Endothelial cell of umbilical vein (primary cell): ENCODE data around the gene MARK3. TPM values are rescaled to one million over a fixed set of nuclear protein-coding genes. Genes with fewer than 3 reads are reported as not detected.

ENCODE experiments used
- BruUV-seq: library from RNA; stranded (reverse); fragments of 400-500 nt; replicated peaks from 2 replicates; lab custom pipeline; 2021; lab: Mats Ljungman, UMichigan
- CTCF ChIA-PET: fragments of 300-600, 350-600 bp; sonication (Branson Sonifier 250); formaldehyde crosslinking; loops from one replicate; lab custom pipeline; 2021; ENCODE audit warnings: antibody characterized with exemption, inconsistent platforms; lab: Charles Lee
- POLR2A ChIA-PET: fragments of 300-600, 350-600 bp; sonication (Branson Sonifier 250); formaldehyde crosslinking; loops from one replicate; lab custom pipeline; 2021; ENCODE audit warnings: antibody characterized with exemption, inconsistent platforms; lab: Charles Lee
- DNase-seq: peaks from one replicate; pipeline ENCODE4 v3.0.0-alpha.2; 2011; ENCODE audit warnings: low read depth, low spot score
- FAIRE-seq: peaks from 2 replicates; lab custom pipeline; 2011; peaks lifted over from hg19 to GRCh38; lab: Jason Lieb, UNC
- H2AFZ ChIP-seq: 2 replicates; pipeline ENCODE4 v1.6.0; 2012; ENCODE audit warnings: low read depth, low read length, control low read depth, inconsistent platforms
- H3K27ac ChIP-seq: 2 replicates; pipeline ENCODE4 v1.5.1; 2011; ENCODE audit warnings: low read depth, mild to moderate bottlenecking, control low read depth, low read length, moderate library complexity; ENCODE audit not compliant: insufficient read depth
- H3K27me3 ChIP-seq, 2 experiments: 2 replicates each; pipeline versions ENCODE4 v1.6.0 to v1.6.1; 2011; ENCODE audit warnings: low read length in 2 of 2, mixed read lengths in 1 of 2; ENCODE audit not compliant: control insufficient read depth in 2 of 2, insufficient read depth in 2 of 2
- H3K36me3 ChIP-seq, 2 experiments: 2 replicates in 1 of 2; 3 replicates in 1 of 2; pipeline ENCODE4 v1.5.1; 2011; ENCODE audit warnings: low read length in 2 of 2, mild to moderate bottlenecking in 1 of 2, moderate library complexity in 1 of 2; ENCODE audit not compliant: control insufficient read depth in 2 of 2, insufficient read depth in 2 of 2; ENCODE audit errors: extremely low read depth in 1 of 2
- H3K4me1 ChIP-seq: 3 replicates; pipeline ENCODE4 v1.5.1; 2011; ENCODE audit warnings: mild to moderate bottlenecking, low read length; ENCODE audit not compliant: control insufficient read depth, insufficient read depth; ENCODE audit errors: extremely low read depth
- H3K4me2 ChIP-seq: 2 replicates; pipeline ENCODE4 v1.6.1; 2011; ENCODE audit warnings: low read length, control low read depth, mixed read lengths; ENCODE audit not compliant: insufficient read depth
- H3K4me3 ChIP-seq, 3 experiments: fragments of 200-600 bp in 1 of 3; sonication (generic), shearing (Covaris generic) in 1 of 3; replicated peaks in 1 of 3; 2 replicates each; pipeline ENCODE4 v1.5.1; 2011 to 2016; ENCODE audit warnings: control low read depth in 3 of 3, low read length in 3 of 3, mild to moderate bottlenecking in 2 of 3, inconsistent platforms in 1 of 3, low read depth in 1 of 3, moderate library complexity in 1 of 3; ENCODE audit not compliant: insufficient read depth in 1 of 3
- H3K79me2 ChIP-seq: 2 replicates; pipeline ENCODE4 v1.6.0; 2012; ENCODE audit warnings: low read length, inconsistent platforms; ENCODE audit not compliant: control insufficient read depth, insufficient read depth
- H3K9ac ChIP-seq: replicated peaks from 2 replicates; pipeline ENCODE3; 2011; ENCODE audit warnings: low read length, control low read depth; ENCODE audit not compliant: insufficient read depth; ENCODE audit errors: extremely low read depth
- H3K9me1 ChIP-seq: replicated peaks from 3 replicates; pipeline ENCODE4 v1.6.0; 2011; ENCODE audit warnings: mild to moderate bottlenecking, low read length; ENCODE audit not compliant: control insufficient read depth, insufficient read depth; ENCODE audit errors: extremely low read depth
- H3K9me3 ChIP-seq: replicated peaks from 2 replicates; pipeline ENCODE4 v1.5.1; 2012; ENCODE audit warnings: low read length, inconsistent platforms; ENCODE audit not compliant: control insufficient read depth, insufficient read depth
- H4K20me1 ChIP-seq: replicated peaks from 2 replicates; pipeline ENCODE3; 2011; ENCODE audit warnings: mild to moderate bottlenecking, low read length; ENCODE audit not compliant: control insufficient read depth, insufficient read depth; ENCODE audit errors: extremely low read depth
- EZH2 ChIP-seq: IDR thresholded peaks from 2 replicates; pipeline ENCODE4 v1.6.1; 2012; ENCODE audit warnings: borderline replicate concordance, low read depth, mild to moderate bottlenecking, moderate library complexity, low read length, inconsistent platforms; ENCODE audit not compliant: severe bottlenecking
- FOS ChIP-seq: IDR thresholded peaks from 2 replicates; pipeline ENCODE4 v1.6.1; 2011; ENCODE audit warnings: mild to moderate bottlenecking, low read length, moderate library complexity, borderline replicate concordance; ENCODE audit not compliant: insufficient read depth
- GATA2 ChIP-seq: IDR thresholded peaks from 2 replicates; pipeline ENCODE4 v1.7.0; 2011; ENCODE audit warnings: low read depth, mild to moderate bottlenecking, moderate library complexity, mixed read lengths, low read length; ENCODE audit not compliant: insufficient read length, insufficient read depth
- JUN ChIP-seq: IDR thresholded peaks from 2 replicates; pipeline ENCODE4 v1.6.1; 2011; ENCODE audit warnings: borderline replicate concordance, low read depth; ENCODE audit not compliant: insufficient read length, insufficient read depth
- MYC ChIP-seq: IDR thresholded peaks from one replicate; pipeline ENCODE4 v1.6.1; 2011; ENCODE audit warnings: mild to moderate bottlenecking, low read depth, low read length
- POLR2A ChIP-seq: IDR thresholded peaks from 2 replicates; pipeline ENCODE4 v1.6.1; 2012; ENCODE audit warnings: low read depth, mild to moderate bottlenecking, control low read depth, low read length
- POLR2AphosphoS5 ChIP-seq: IDR thresholded peaks from 2 replicates; pipeline ENCODE4 v1.6.1; 2012; ENCODE audit warnings: low read depth, mild to moderate bottlenecking, control low read depth, low read length, moderate library complexity; ENCODE audit not compliant: insufficient read depth
- dilution Hi-C: fragments of 300-500 bp; cut with MboI; formaldehyde crosslinking; loops from one replicate; pipeline ENCODE4 v1.15.0; 2019; ENCODE audit warnings: low sequenced_read_pairs; ENCODE audit not compliant: extremely low pct_ligation_motif_present
- intact Hi-C: fragments of 100-400 bp; cut with micrococcal nuclease; formaldehyde crosslinking; loops from one replicate; pipeline ENCODE4 v1.10.0; 2022
- polyA plus RNA-seq, 4 experiments: library from polyadenylated mRNA; depleted of rRNA in 3 of 4; stranded (reverse) in 3 of 4; unstranded in 1 of 4; fragments of >200 nt; gene quantifications; 2 replicates each; pipeline versions ENCODE4 v1.2.1 to v1.2.3, GENCODE V29; 2011 to 2012; ENCODE audit warnings: missing spikeins in 1 of 4
- total RNA-seq: library from RNA; stranded (reverse); gene quantifications from 2 replicates; pipeline ENCODE4 v1.2.3, GENCODE V29; 2021
- TF ChIP-seq, protein P1 (sequence below), 2 donors: IDR thresholded peaks; 1 replicate in 1 of 2; 2 replicates in 1 of 2; pipeline ENCODE4 v1.5.1; 2011; ENCODE audit warnings: low read length in 2 of 2, mild to moderate bottlenecking in 2 of 2, moderate library complexity in 2 of 2, control low read depth in 1 of 2, inconsistent platforms in 1 of 2, low read depth in 1 of 2; ENCODE audit not compliant: insufficient read depth in 1 of 2; ENCODE audit errors: extremely low read depth in 1 of 2
- TF ChIP-seq, protein P2 (sequence below): IDR thresholded peaks from 2 replicates; pipeline ENCODE4 v1.6.1; 2011; ENCODE audit not compliant: insufficient read depth, insufficient read length

Gene MARK3
- total and polyA plus RNA-seq, 2 donors (not counting 3 experiments of a cell fraction or from before 2014, with no cell fraction given), result 46.6 to 96.1 TPM

DNA sequence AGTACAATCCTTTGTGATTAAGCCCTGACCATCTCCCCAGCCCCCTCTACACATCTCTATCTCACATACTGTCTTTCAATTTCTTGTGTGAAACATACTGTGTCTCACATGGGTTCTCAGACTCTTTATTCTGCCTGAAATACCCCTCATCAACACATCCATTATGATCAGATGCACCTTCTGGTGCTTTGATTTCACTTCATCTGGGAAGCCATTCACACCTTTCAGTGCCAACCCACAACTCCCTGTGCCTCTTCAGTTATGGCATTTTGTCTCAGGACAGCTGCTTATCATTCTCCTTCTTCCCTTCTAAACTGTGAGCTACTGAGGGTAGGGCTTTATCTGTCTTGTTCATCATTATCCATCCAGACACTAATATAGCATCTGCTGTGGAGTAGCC, 78.6 kb downstream of the MARK3 start:
- dilution Hi-C loops, result no loop called here
- no peaks in the 10 kb centered on the region for H4K20me1 ChIP-seq

More for the DNA sequence above, 78.6 kb downstream of the MARK3 start:
- Histone ChIP-seq H3K36me3 (peaks cover 13 to 17% of the 10 kb centered on the region in 2 experiments), H3K27ac (no peak overlapping the region), H3K27me3 (no peaks in the 10 kb centered on the region), H3K4me2 (no peak overlapping the region), H3K9ac (no peak overlapping the region), H2AFZ (no peak overlapping the region), H3K79me2 (peaks cover 1% of the 10 kb centered on the region), H3K4me1 (no peaks in the 10 kb centered on the region), H3K4me3 (no peak overlapping the region), H3K9me1 (no peaks in the 10 kb centered on the region), H3K9me3 (no peaks in the 10 kb centered on the region)
- POLR2A ChIA-PET, result no interaction called here
- no TSS peak for BruUV-seq
- intact Hi-C loops, result no loop called here
- FAIRE-seq (no peak), DNase-seq (no peak)
- TF ChIP-seq FOS (no peak), JUN (no peak), EZH2 (no peak), MYC (no peak), POLR2AphosphoS5 (no peak), GATA2 (no peak), POLR2A (no peak)
- TF ChIP-seq, protein P1, sequence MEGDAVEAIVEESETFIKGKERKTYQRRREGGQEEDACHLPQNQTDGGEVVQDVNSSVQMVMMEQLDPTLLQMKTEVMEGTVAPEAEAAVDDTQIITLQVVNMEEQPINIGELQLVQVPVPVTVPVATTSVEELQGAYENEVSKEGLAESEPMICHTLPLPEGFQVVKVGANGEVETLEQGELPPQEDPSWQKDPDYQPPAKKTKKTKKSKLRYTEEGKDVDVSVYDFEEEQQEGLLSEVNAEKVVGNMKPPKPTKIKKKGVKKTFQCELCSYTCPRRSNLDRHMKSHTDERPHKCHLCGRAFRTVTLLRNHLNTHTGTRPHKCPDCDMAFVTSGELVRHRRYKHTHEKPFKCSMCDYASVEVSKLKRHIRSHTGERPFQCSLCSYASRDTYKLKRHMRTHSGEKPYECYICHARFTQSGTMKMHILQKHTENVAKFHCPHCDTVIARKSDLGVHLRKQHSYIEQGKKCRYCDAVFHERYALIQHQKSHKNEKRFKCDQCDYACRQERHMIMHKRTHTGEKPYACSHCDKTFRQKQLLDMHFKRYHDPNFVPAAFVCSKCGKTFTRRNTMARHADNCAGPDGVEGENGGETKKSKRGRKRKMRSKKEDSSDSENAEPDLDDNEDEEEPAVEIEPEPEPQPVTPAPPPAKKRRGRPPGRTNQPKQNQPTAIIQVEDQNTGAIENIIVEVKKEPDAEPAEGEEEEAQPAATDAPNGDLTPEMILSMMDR (IDR thresholded peaks at IDR 0.05; ENCODE audit: extremely low read depth in 1 of 2, insufficient read depth in 1 of 2, low read depth in 1 of 2, low read length in 2 of 2), result no peak
- TF ChIP-seq, protein P2, sequence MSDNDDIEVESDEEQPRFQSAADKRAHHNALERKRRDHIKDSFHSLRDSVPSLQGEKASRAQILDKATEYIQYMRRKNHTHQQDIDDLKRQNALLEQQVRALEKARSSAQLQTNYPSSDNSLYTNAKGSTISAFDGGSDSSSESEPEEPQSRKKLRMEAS, result no peak
- CTCF ChIA-PET, result interaction anchor here (1.0 kb wide), 1 partner anchor 36 kb away, joined by 4 read pairs; no protein-coding TSS in a partner anchor
